Right renal pelvis (tissue), 4 donors: ENCODE measurements around the gene CDC20. TPM values are rescaled to one million over a fixed set of nuclear protein-coding genes. Genes with fewer than 3 reads are reported as not detected.
"Not testable (repeated sequence)": the region's sequence is repeated elsewhere in the genome, so short reads cannot be mapped to it uniquely, and the experiment has no call there.

Experiments
- DNase-seq, 4 donors: peaks; one replicate each; pipeline ENCODE4 v3.0.0-alpha.2; 2013; ENCODE audit warnings: low read depth in 4 of 4, low spot score in 3 of 4, missing footprints in 1 of 4
- polyA plus RNA-seq, 4 donors: library from polyadenylated mRNA; unstranded; fragments of 120-200 nt; gene quantifications; one replicate each; pipeline ENCODE4 v1.2.1, GENCODE V29; 2013; ENCODE audit not compliant: insufficient read length in 4 of 4

Gene CDC20
- polyA plus RNA-seq, 4 donors = 35.9 to 42.6 (median 38.4) TPM

- DNase-seq = no peak
These were observed 4.3 kb upstream of the CDC20 start for GRCh38 chr1:43354471-43354870.

DNA sequence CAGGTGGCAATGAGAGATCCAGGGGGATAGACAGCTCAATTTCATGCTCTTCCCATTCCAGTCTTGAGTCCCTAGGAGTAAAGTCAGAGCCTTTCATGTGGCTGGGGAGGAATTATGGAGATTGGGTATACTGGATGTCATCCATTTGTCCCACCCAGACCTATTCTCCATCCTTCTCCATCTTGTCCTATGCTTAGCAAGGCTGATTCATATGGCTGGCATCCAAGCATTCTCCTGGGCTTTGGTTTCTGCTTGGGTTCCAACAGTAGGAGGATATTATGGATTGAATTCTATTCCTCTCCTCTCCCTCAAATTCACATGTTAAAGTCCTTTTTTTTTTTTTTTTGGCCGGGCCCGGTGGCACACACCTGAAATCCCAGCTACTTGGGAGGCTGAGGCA is 3.8 kb upstream of the CDC20 start:
- DNase-seq = no peak

GRCh38 chr1:43357251-43357650 is 1.5 kb upstream of the CDC20 start:
- no peak for DNase-seq

DNA sequence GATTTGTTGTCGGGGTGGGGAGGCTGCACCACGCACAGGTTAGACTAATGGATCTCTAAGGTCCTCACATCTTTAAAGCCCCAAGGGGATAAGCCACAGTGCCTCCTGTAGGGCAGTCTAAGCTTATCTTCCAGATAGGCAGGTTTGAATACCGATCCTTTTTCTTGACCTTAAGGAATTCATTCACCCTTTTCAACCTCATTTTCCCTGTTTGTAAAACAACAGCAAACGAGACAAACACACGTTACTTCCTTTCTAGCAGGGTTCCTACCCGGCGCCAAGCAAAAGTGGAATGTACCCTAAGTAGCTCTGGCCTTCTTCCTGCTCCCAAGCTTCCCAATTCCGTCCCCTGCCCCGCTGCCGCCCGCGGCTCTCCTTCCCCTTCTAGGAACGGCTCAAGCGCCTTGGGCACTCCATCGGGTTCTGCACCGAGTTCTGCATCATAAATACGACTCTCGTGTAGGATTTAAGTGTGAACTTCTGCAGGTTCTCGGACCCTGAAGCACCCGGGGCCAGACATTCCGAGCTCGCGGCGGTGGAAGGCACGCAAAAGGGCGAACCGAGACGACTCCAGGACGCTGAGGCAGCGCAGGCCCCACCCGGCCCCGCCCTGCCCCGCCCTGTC is 548 bp upstream of the CDC20 start:
- no peak for DNase-seq

GRCh38 chr1:43359696-43360095 is 915 bp downstream of the CDC20 start:
- DNase-seq = no peak

GRCh38 chr1:43360616-43361015 is 1.8 kb downstream of the CDC20 start:
- DNase-seq = no peak

- DNase-seq = no peak
These were observed 4.6 kb downstream of the CDC20 start for GRCh38 chr1:43363283-43363934.

DNA sequence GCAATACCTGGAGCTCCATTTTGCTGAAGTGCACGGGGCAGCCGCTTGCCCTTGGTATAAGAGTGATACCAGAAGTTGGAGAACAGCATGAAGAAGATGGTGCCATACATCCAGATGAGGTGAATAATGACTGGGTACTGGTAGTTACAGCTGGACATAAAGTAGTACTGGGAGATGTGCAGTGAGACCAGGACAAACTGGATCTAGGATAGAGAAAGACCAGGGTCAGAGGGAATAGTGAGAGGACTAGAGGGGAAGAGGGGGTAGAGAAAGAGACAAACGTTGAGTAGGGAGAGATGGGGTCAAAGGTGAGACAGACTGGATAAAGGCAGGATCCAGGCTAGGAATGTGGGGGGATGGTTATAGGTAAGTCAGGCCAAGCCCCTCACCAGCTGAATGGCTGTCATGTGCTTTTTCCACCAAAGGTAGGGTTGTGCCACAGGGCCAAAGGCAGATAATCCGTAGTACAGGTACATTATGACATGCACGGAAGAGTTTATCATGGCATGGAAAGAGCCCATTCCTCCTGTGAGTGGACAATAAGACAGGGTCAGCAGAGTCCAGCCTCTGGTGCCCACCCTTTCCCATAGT is 5.2 kb downstream of the CDC20 start:
- DNase-seq = no peak

DNA sequence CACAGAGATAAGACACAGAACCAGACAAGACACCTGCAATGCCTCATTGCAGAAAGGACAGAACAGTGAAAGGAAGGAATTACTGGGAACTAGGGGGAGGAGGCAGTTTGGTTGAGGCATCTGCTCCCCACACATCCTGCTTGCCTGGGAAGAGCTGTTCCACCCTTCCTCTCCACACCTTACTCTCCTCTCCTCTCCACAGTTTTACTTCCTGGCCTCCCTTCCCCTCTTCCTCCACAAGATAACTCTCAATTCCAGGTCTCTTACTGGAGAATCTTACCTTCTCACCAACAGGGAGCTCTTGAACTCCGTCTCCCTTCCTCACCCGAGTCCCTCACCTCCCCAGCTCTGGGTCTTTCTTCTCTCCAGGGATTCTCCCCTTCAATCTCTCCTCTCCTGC is 6.9 kb downstream of the CDC20 start:
- DNase-seq = no peak

- DNase-seq = no peak
These were observed 7.4 kb downstream of the CDC20 start for GRCh38 chr1:43366179-43366578.

DNA sequence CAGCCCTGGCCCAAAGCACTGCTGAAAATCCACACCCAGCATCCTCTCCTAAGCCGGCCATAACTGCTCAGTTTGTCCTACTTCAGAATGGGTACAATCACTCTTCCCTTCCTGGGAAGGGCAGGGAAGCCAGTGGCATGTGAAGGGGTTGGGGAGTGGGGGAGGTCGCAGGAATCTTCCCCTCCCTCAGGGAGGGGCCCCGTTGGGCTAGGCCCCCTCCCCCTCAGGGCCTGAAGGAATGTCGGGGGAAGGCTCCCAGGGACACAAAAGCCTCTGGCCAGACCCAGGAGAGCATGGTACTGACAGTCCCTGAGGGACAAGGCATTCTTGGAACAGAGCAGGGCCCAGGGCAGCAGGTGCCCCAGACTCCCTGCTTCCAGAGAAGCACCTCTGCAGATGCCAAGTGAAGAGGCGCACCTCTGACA is 7.8 kb downstream of the CDC20 start:
- no peak for DNase-seq

- DNase-seq = no peak
These were observed 8.5 kb downstream of the CDC20 start for GRCh38 chr1:43367026-43367903.

DNA sequence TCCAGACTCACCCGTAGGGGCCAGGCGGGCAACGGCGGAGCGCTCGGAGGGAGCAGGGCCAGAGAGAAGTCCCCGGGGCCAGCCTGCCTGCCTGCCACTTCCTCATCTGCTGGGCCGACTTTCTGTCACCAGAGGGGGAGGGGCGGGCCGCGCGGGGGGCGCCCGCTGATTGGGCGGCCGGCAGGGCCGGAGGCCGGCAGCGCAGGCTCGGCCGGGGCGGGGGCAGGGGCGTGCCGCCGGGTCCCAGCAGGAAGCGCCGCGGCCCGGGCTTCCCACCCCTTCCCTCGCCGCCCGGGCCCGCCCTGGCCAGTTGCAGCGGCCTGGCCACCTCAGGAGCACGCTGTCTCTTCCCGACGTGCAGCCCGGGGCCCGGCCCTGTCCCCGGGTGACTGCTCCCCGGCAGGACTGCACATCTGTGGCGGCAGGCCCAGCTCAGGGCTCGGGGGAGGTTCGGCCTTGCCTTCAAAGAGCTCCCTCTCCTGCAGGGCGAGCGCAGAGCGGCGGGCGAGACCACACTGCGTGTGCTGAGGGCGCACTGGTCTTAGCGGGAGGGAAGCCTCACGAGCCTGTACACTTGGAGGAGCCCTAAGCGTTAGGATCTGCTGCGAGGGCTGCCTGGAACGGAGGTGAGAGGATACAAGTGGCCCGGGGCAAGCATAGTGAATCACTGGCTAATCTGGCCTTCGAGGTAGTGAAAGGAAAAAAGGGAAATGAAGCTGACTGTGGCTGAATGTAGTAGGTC is 9.3 kb downstream of the CDC20 start, which contains the start of gene ELOVL1:
ELOVL1 (minus strand) TSS at position 108 of the 742 bp plus-strand sequence. CDS start 2,402 bp downstream, outside the sequence.
- DNase-seq = peak in 3 of 4 donors; percentile 72 to 81 (median 73)

DNA sequence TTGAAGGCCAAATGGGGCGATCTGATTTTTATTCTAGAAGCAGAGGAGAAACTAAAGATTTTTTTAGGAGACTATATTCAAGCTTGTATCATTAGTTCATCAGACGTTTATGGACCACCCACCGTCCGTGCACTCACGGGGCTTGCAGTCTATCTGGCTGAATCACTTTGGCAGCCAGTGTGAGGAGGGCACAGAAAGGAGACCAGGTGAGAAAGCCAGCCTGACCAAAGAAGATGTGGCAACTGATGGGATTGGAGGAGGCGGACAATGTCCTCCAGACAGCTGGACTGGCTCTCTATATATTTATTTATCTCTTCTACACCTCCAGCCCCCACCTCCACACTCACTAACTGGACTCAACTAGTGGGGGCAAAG is 9.9 kb downstream of the CDC20 start:
- DNase-seq = no peak

GRCh38 chr1:43369779-43370178 is 11.0 kb downstream of the CDC20 start:
- not testable (repeated sequence) for DNase-seq

DNA sequence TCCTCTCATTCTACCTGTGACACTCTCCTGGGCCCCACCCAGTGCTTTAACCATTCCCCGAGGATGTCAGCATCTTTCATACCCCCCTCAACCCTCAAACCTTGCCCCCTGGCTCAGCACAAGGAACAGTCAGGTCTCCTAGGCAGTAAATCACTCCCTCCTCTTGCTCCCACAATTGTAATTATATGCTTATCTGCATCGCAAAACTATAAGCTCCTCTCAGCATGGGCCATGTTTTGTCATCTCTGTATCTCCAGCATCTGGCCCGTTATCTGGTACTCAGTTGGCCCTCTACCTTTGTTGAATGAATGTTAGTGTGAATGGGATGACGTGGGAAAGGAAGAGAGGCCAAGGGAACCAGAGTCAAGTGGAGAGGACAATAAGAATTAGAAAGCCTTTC is 11.8 kb downstream of the CDC20 start:
- no peak for DNase-seq

GRCh38 chr1:43372172-43372571 is 13.4 kb downstream of the CDC20 start:
- DNase-seq = no peak

DNA sequence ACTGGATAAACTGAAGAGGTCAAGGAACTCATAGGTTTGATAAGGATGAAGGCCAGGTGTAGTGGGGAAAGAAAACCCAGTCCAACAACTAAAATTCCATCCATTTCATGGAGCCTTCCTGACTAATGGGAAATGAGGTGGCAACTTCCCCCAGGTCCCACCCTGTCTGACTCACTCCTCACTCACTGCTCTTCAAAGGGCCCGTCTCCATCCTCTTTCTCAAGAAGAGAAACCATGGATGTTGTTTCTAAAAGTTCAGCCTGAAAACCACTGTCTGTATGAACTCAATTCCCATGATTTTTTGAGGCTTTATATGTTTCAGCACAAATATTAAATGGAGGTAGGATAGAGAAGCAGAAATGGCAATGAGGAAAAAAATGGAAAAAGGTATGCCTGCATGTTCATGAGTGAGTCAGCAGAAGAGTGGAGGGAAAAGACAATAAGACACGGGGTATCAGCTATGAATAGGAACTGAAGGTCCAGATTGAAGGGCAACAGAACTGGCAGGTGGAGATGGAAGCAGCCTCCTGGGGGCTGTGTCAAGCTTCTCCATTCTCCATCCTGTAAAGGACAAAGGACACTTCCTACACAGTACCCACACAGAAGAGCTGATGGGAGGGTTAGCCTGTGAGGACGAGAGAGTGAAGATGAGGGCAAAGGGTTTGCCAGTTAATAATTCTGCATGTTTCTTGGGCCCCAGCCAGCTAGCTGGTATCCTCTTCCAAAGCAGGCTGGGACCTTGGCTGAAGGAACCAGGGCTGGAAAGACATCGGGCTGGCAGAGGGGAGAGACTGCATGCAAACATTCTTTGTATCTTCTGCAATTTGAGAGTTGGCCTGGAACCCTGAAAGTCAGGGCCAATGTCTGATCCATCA is 14.5 kb downstream of the CDC20 start:
- DNase-seq = no peak

DNA sequence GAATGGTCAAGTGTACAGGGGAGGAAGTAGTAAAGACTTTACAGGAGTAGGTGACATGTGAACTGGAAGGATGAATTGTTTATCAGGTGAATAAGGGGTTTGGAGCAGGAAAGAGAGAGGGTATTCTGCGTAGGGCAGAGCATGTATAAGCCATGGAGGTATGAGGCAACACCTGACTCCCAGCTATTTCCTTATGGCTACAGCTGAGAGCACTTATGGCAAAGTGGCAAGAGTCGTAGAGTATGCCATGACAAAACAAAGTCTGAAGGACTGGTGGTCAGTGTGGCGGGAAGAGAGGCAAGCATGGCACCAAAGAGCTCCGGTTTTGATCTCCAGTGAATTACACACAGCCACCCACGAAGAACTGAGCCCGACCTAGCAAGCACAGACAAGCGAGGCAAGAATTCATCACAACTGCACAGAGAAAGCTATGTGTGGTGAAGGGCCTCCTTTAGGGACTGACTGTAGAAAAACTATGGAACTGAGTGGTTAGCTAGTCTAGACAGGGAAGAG is 18.0 kb downstream of the CDC20 start:
- no peak for DNase-seq
